PC-3 (cell line): ENCODE data around the gene C1orf52. TPM values are rescaled to one million over a fixed set of nuclear protein-coding genes. Genes with fewer than 3 reads are reported as not detected.
A peak's percentile ranks its signal among the peaks of the same experiment; 100 is the strongest.
"Not testable (repeated sequence)": the region's sequence is repeated elsewhere in the genome, so short reads cannot be mapped to it uniquely, and the experiment has no call there.

Source experiments
- ATAC-seq: fragments of 200-7000 bp; cut with Tn5 transposase; 2 replicates; pipeline ENCODE4 v1.9.1; 2020; ENCODE audit warnings: mild to moderate bottlenecking, moderate library complexity
- BruUV-seq: library from RNA; stranded (reverse); fragments of 400-500 nt; replicated peaks from 2 replicates; lab custom pipeline; 2021; lab: Mats Ljungman, UMichigan
- CTCF ChIA-PET: fragments of 300-600 bp; sonication (Branson Sonifier 250); formaldehyde crosslinking; loops from one replicate; lab custom pipeline; 2022; ENCODE audit warnings: antibody characterized with exemption; lab: Charles Lee
- POLR2A ChIA-PET: fragments of 300-600 bp; sonication (Branson Sonifier 250); formaldehyde crosslinking; loops from one replicate; lab custom pipeline; 2022; ENCODE audit warnings: antibody characterized with exemption; ENCODE audit not compliant: unreplicated experiment; lab: Charles Lee
- DNase-seq: peaks from one replicate; pipeline ENCODE4 v3.0.0-alpha.2; 2015
- H2AFZ ChIP-seq: fragments of 300-600 bp; sonication (generic); 2 replicates; pipeline ENCODE4 v1.6.0; 2016; ENCODE audit warnings: antibody characterized with exemption, low read length
- H3F3A ChIP-seq: fragments of 300-600 bp; sonication (generic); one replicate; pipeline ENCODE4 v1.6.0; 2017; ENCODE audit warnings: antibody characterized with exemption, low read length, control low read depth, mild to moderate bottlenecking; ENCODE audit not compliant: unreplicated experiment
- H3K27ac ChIP-seq: fragments of 300-600 bp; sonication (generic); 2 replicates; pipeline ENCODE4 v1.5.1; 2016; ENCODE audit warnings: mild to moderate bottlenecking, low read length
- H3K27me3 ChIP-seq: fragments of 300-600 bp; sonication (generic); 2 replicates; pipeline ENCODE4 v1.6.1; 2016; ENCODE audit warnings: low read length, mixed read lengths
- H3K36me3 ChIP-seq: fragments of 300-600 bp; sonication (generic); 2 replicates; pipeline ENCODE4 v1.6.1; 2016; ENCODE audit warnings: low read depth, mixed run types, low read length, mixed read lengths
- H3K4me1 ChIP-seq: fragments of 300-600 bp; sonication (generic); 2 replicates; pipeline ENCODE4 v1.5.1; 2016; ENCODE audit warnings: low read length; ENCODE audit not compliant: insufficient read depth
- H3K4me2 ChIP-seq: fragments of 300-600 bp; sonication (generic); 2 replicates; pipeline ENCODE4 v1.6.0; 2016; ENCODE audit warnings: low read length
- H3K4me3 ChIP-seq: fragments of 300-600 bp; sonication (generic); 2 replicates; pipeline ENCODE4 v1.5.1; 2016; ENCODE audit warnings: mild to moderate bottlenecking, low read length, mixed read lengths
- H3K79me2 ChIP-seq: fragments of 300-600 bp; sonication (generic); 2 replicates; pipeline ENCODE4 v1.6.1; 2017; ENCODE audit warnings: low read length, mixed read lengths
- H3K9ac ChIP-seq: fragments of 300-600 bp; sonication (generic); 2 replicates; pipeline ENCODE4 v1.6.0; 2016; ENCODE audit warnings: mild to moderate bottlenecking, low read length
- H3K9me2 ChIP-seq: fragments of 300-600 bp; sonication (generic); replicated peaks from 2 replicates; pipeline ENCODE4 v1.6.1; 2016; ENCODE audit warnings: mixed run types, low read length, mixed read lengths
- H3K9me3 ChIP-seq: fragments of 300-600 bp; sonication (generic); 2 replicates; pipeline ENCODE4 v1.6.1; 2016; ENCODE audit warnings: low read length, mixed read lengths
- H4K20me1 ChIP-seq: fragments of 300-600 bp; sonication (generic); 2 replicates; pipeline ENCODE4 v1.6.1; 2016; ENCODE audit warnings: low read length, mixed read lengths
- CTCF ChIP-seq: fragments of 300-600 bp; sonication (generic); conservative IDR thresholded peaks from 2 replicates; pipeline ENCODE4 v1.5.1; 2017; ENCODE audit warnings: antibody characterized with exemption, low read depth, mild to moderate bottlenecking, low read length
- EZH2 ChIP-seq: fragments of 300-600 bp; sonication (generic); IDR thresholded peaks from one replicate; pipeline ENCODE4 v1.6.1; 2017; ENCODE audit warnings: antibody characterized with exemption, mild to moderate bottlenecking, low read length; ENCODE audit not compliant: unreplicated experiment
- EZH2phosphoT487 ChIP-seq: fragments of 300-600 bp; sonication (generic); IDR thresholded peaks from 2 replicates; pipeline ENCODE4 v1.6.1; 2018; ENCODE audit warnings: mild to moderate bottlenecking, antibody characterized with exemption, low read length, borderline replicate concordance
- intact Hi-C: fragments of 100-400 bp; cut with micrococcal nuclease; formaldehyde crosslinking; loops from 2 replicates; pipeline ENCODE4 v1.9.0; 2023
- total RNA-seq: library from RNA; depleted of rRNA; stranded (reverse); fragments of >200 nt; gene quantifications from 2 replicates; pipeline ENCODE4 v1.2.3, GENCODE V29; 2014

The C1orf52 gene
- total RNA-seq, 1 experiment from 2014 or later, result 59.9 TPM

- Histone ChIP-seq H3F3A (no peaks in the 10 kb centered on the region), H4K20me1 (peaks cover 20% of the 10 kb centered on the region), H3K36me3 (peaks cover 40% of the 10 kb centered on the region), H3K27ac (peak overlapping the region; percentile 49), H3K4me1 (peaks cover 20% of the 10 kb centered on the region), H3K9ac (peak overlapping the region; percentile 89), H3K79me2 (peaks cover 58% of the 10 kb centered on the region), H3K9me2 (no peaks in the 10 kb centered on the region), H2AFZ (no peak overlapping the region), H3K27me3 (no peaks in the 10 kb centered on the region), H3K4me2 (peak overlapping the region; percentile 88), H3K9me3 (no peaks in the 10 kb centered on the region), H3K4me3 (peak overlapping the region; percentile 97)
- TF ChIP-seq CTCF, result peak; percentile 32; the same call in 1 of the 2 replicates
- no peak for TF ChIP-seq EZH2phosphoT487
- TF ChIP-seq EZH2, result no peak
- ATAC-seq (peak; percentile 27), DNase-seq (peak; percentile 19)
- ChIA-PET CTCF (interaction anchor here (0.7 to 2.5 kb wide), 6 partner anchors 18 to 314 kb away, joined by 4 to 13 read pairs (median 8); partner anchors contain the start of gene BCL10), POLR2A (interaction anchor here (0.6 to 0.7 kb wide), 3 partner anchors 44 to 162 kb away, joined by 3 to 10 read pairs (median 6); no protein-coding TSS in a partner anchor)
- no TSS peak for BruUV-seq
- intact Hi-C loops, result loop anchor here (1.0 to 5.0 kb wide), 4 partner anchors 40 to 313 kb away; partner anchors contain the start of gene SYDE2
Measured at GRCh38 chr1:85258536-85259117, 835 bp downstream of the C1orf52 start.

GRCh38 chr1:85249042-85249441, 10.4 kb downstream of the C1orf52 start:
- Histone ChIP-seq H3K36me3 (peaks cover 40% of the 10 kb centered on the region), H3K4me1 (peaks cover 16% of the 10 kb centered on the region), H3K79me2 (peaks cover 17% of the 10 kb centered on the region)
- BruUV-seq, H3K9me3 ChIP-seq, H3K4me3 ChIP-seq, H3F3A ChIP-seq, intact Hi-C loops, DNase-seq, H3K9me2 ChIP-seq, CTCF ChIA-PET, H4K20me1 ChIP-seq, ATAC-seq, H3K27me3 ChIP-seq, H3K4me2 ChIP-seq, H3K27ac ChIP-seq, H3K9ac ChIP-seq, H2AFZ ChIP-seq: not testable (repeated sequence)
- POLR2A ChIA-PET, result interaction anchor here (0.7 kb wide), 1 partner anchor 59 kb away, joined by 3 read pairs; no protein-coding TSS in a partner anchor

GRCh38 chr1:85245891-85246290, 13.6 kb downstream of the C1orf52 start:
- BruUV-seq, result no TSS peak
- ATAC-seq, result no peak
- POLR2A ChIA-PET, result no interaction called here

More at GRCh38 chr1:85245891-85246290, 13.6 kb downstream of the C1orf52 start:
- no peak for DNase-seq
- Histone ChIP-seq H2AFZ (no peak overlapping the region), H4K20me1 (no peaks in the 10 kb centered on the region), H3K9ac (no peak overlapping the region), H3K27me3 (no peaks in the 10 kb centered on the region), H3K4me3 (no peak overlapping the region), H3K36me3 (peaks cover 11% of the 10 kb centered on the region), H3F3A (no peaks in the 10 kb centered on the region), H3K9me3 (no peaks in the 10 kb centered on the region), H3K79me2 (no peaks in the 10 kb centered on the region), H3K27ac (no peak overlapping the region), H3K9me2 (no peaks in the 10 kb centered on the region), H3K4me1 (peaks cover 17% of the 10 kb centered on the region), H3K4me2 (no peak overlapping the region)
- CTCF ChIA-PET, result no interaction called here
- TF ChIP-seq EZH2, result no peak
- TF ChIP-seq EZH2phosphoT487, result no peak
- TF ChIP-seq CTCF, result no peak
- intact Hi-C loops, result no loop called here
